Measurements from ENCODE around the gene MLYCD.

- no peak for TF ChIP-seq CTCF (IDR thresholded peaks at IDR 0.05)
- TF ChIP-seq POLR2A (IDR thresholded peaks at IDR 0.05), result no peak
Observed at GRCh38 chr16:83912519-83913244, 13.8 kb downstream of the MLYCD start.

Data from body of pancreas (tissue), 4 donors.